Fibroblast of pulmonary artery (primary cell): ENCODE results near the gene CFAP54.

Source experiments
- DNase-seq: peaks from one replicate; pipeline ENCODE4 v3.0.0-alpha.2; 2010; ENCODE audit warnings: low read depth
- H3K4me3 ChIP-seq: replicated peaks from 2 replicates; pipeline ENCODE4 v1.5.1; 2011; ENCODE audit warnings: low read depth, mild to moderate bottlenecking, control low read depth, low read length, moderate library complexity
- CTCF ChIP-seq: IDR thresholded peaks from 2 replicates; pipeline ENCODE4 v1.5.1; 2011; ENCODE audit warnings: mild to moderate bottlenecking, control low read depth, low read length, inconsistent platforms; ENCODE audit errors: missing control alignments

Gene CFAP54

GRCh38 chr12:96502477-96502876 lies 13.1 kb downstream of the CFAP54 start:
- peak; percentile 38 for DNase-seq
- H3K4me3 ChIP-seq = no peak overlapping the region
- TF ChIP-seq CTCF = no peak

GRCh38 chr12:96502949-96503532 lies 13.7 kb downstream of the CFAP54 start:
- no peak for TF ChIP-seq CTCF
- no peak for DNase-seq

GRCh38 chr12:96503976-96504375 lies 14.6 kb downstream of the CFAP54 start:
- TF ChIP-seq CTCF = no peak
- DNase-seq = peak; percentile 56
- H3K4me3 ChIP-seq = no peak overlapping the region

More at GRCh38 chr12:96502949-96503532, 13.7 kb downstream of the CFAP54 start:
- no peak overlapping the region for H3K4me3 ChIP-seq

GRCh38 chr12:96506776-96507175 lies 17.4 kb downstream of the CFAP54 start:
- no peak overlapping the region for H3K4me3 ChIP-seq
- DNase-seq = no peak
- no peak for TF ChIP-seq CTCF

GRCh38 chr12:96510306-96510764 lies 21.0 kb downstream of the CFAP54 start:
- peak; percentile 44 for DNase-seq
- H3K4me3 ChIP-seq = no peak overlapping the region
- no peak for TF ChIP-seq CTCF

- H3K4me3 ChIP-seq = no peak overlapping the region
- DNase-seq = no peak
- TF ChIP-seq CTCF = no peak
Measured at GRCh38 chr12:96513166-96513565, 23.8 kb downstream of the CFAP54 start.

- TF ChIP-seq CTCF = no peak
- no peak for DNase-seq
- H3K4me3 ChIP-seq = no peak overlapping the region
Measured at GRCh38 chr12:96513681-96514080, 24.3 kb downstream of the CFAP54 start.
